ENCODE data around the gene CACUL1.

- TF ChIP-seq PATZ1 (CRISPR knock-in tag; IDR thresholded peaks at IDR 0.05; ENCODE audit: borderline replicate concordance): no peak
- TF ChIP-seq TCF4 (CRISPR knock-in tag; IDR thresholded peaks at IDR 0.05; ENCODE audit: borderline replicate concordance): no peak
- no peak for TF ChIP-seq ZNF565 (CRISPR knock-in tag; conservative IDR thresholded peaks at IDR 0.05; ENCODE audit: low read depth)
These were observed 3.5 kb downstream of the CACUL1 start for GRCh38 chr10:118751265-118751664.
